T-helper 2 cell treated with Interferon-gamma antibody and Interleukin-4, amounts not matched to agents 5 μg/mL and 100 μg/mL, for 36 hours (primary cell): ENCODE data around the gene OSBPL3.

Source experiments
- DNase-seq: peaks from one replicate; pipeline ENCODE4 v3.0.0; 2021; ENCODE audit warnings: low spot score
- H3K27ac Mint-ChIP-seq: one replicate; pipeline ENCODE4 v1.8.0; 2021; ENCODE audit warnings: mild to moderate bottlenecking, mixed read lengths
- H3K27me3 Mint-ChIP-seq: one replicate; pipeline ENCODE4 v1.8.0; 2021; ENCODE audit warnings: low read depth, mixed read lengths
- H3K36me3 Mint-ChIP-seq: one replicate; pipeline ENCODE4 v1.8.0; 2021; ENCODE audit warnings: low read depth, mixed read lengths
- H3K4me1 Mint-ChIP-seq: one replicate; pipeline ENCODE4 v1.8.0; 2021; ENCODE audit warnings: low read depth, mixed read lengths
- H3K4me3 Mint-ChIP-seq: one replicate; pipeline ENCODE4 v1.8.0; 2022; ENCODE audit warnings: mild to moderate bottlenecking, moderate library complexity, mixed read lengths
- H3K9me3 Mint-ChIP-seq: one replicate; pipeline ENCODE4 v1.8.0; 2021; ENCODE audit warnings: mixed read lengths

Gene OSBPL3

DNA sequence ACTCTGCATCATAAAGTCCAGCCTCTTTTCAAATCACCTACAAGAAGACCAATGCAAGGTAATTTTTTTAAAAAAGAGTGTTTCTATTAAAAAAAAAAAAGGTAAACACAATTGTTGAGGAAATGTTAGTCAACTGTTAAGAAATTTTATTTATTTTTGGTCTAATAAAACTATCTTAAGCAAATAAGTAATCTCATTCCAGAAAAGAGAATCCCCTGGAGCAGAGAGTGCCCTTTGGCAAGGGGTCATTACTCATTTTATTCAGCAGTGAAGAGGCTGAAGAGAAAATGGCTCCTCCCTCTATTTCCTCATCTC is 159.3 kb downstream of the OSBPL3 start:
- DNase-seq, result no peak

GRCh38 chr7:24819916-24820689 is 159.9 kb downstream of the OSBPL3 start:
- H3K27ac Mint-ChIP-seq, result peak overlapping the region; percentile 98
- H3K4me1 Mint-ChIP-seq, result peaks cover 39% of the 10 kb centered on the region
- no peaks in the 10 kb centered on the region for H3K9me3 Mint-ChIP-seq
- peaks cover 59% of the 10 kb centered on the region for H3K36me3 Mint-ChIP-seq
- DNase-seq, result peak; percentile 76
- peak overlapping the region; percentile 70 for H3K4me3 Mint-ChIP-seq
- H3K27me3 Mint-ChIP-seq, result no peaks in the 10 kb centered on the region

More for the DNA sequence above, 159.3 kb downstream of the OSBPL3 start:
- Mint-ChIP-seq H3K27ac (peak overlapping the region; percentile 98), H3K4me3 (peak overlapping the region; percentile 70), H3K36me3 (peaks cover 62% of the 10 kb centered on the region), H3K27me3 (no peaks in the 10 kb centered on the region), H3K9me3 (no peaks in the 10 kb centered on the region), H3K4me1 (peaks cover 44% of the 10 kb centered on the region)

- Mint-ChIP-seq H3K4me3 (no peak overlapping the region), H3K27me3 (no peaks in the 10 kb centered on the region), H3K4me1 (peaks cover 24% of the 10 kb centered on the region), H3K9me3 (no peaks in the 10 kb centered on the region), H3K27ac (no peak overlapping the region), H3K36me3 (peaks cover 54% of the 10 kb centered on the region)
- no peak for DNase-seq
Measured at GRCh38 chr7:24817339-24817738, 162.6 kb downstream of the OSBPL3 start.

GRCh38 chr7:24816868-24817267 is 163.1 kb downstream of the OSBPL3 start:
- Mint-ChIP-seq H3K36me3 (peaks cover 55% of the 10 kb centered on the region), H3K4me3 (no peak overlapping the region), H3K9me3 (no peaks in the 10 kb centered on the region), H3K27me3 (no peaks in the 10 kb centered on the region), H3K4me1 (peaks cover 21% of the 10 kb centered on the region), H3K27ac (no peak overlapping the region)
- no peak for DNase-seq

- Mint-ChIP-seq H3K27me3 (no peaks in the 10 kb centered on the region), H3K4me3 (no peak overlapping the region), H3K4me1 (peaks cover 2% of the 10 kb centered on the region), H3K27ac (no peak overlapping the region), H3K9me3 (no peaks in the 10 kb centered on the region), H3K36me3 (peaks cover 68% of the 10 kb centered on the region)
- DNase-seq, result no peak
Measured at GRCh38 chr7:24812305-24812945, 167.6 kb downstream of the OSBPL3 start.

- peaks cover 2% of the 10 kb centered on the region for H3K4me1 Mint-ChIP-seq
- H3K36me3 Mint-ChIP-seq, result peaks cover 62% of the 10 kb centered on the region
- no peak overlapping the region for H3K27ac Mint-ChIP-seq
- no peaks in the 10 kb centered on the region for H3K27me3 Mint-ChIP-seq
- DNase-seq, result no peak
- H3K9me3 Mint-ChIP-seq, result no peaks in the 10 kb centered on the region
- no peak overlapping the region for H3K4me3 Mint-ChIP-seq
Measured at GRCh38 chr7:24808518-24808917, 171.5 kb downstream of the OSBPL3 start.

GRCh38 chr7:24802300-24802699 is 177.7 kb downstream of the OSBPL3 start:
- Mint-ChIP-seq H3K4me1 (peaks cover 9% of the 10 kb centered on the region), H3K27ac (no peak overlapping the region), H3K27me3 (no peaks in the 10 kb centered on the region), H3K36me3 (peaks cover 70% of the 10 kb centered on the region), H3K9me3 (peaks cover 5% of the 10 kb centered on the region), H3K4me3 (no peak overlapping the region)
- DNase-seq, result no peak

DNA sequence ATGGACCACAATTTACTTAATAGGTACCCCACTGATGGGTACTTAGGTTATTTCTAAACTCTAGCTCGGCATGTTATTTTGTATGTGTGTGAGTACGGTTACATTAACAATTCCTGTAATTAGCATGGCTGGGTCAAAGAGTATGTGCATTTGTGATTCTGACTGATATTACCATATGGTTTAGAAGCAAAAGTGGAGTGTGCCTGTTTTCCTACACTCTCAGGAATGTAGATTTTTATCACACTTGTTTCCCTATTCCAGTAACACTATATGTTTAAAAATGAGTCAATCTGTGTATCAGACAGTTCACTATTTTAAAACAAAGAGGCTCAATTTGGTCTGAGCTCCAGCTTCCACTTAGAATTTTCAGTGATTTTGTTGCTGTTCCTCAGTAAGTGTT is 178.1 kb downstream of the OSBPL3 start:
- DNase-seq, result no peak
- peaks cover 5% of the 10 kb centered on the region for H3K9me3 Mint-ChIP-seq
- no peak overlapping the region for H3K27ac Mint-ChIP-seq
- H3K36me3 Mint-ChIP-seq, result peaks cover 71% of the 10 kb centered on the region
- H3K27me3 Mint-ChIP-seq, result no peaks in the 10 kb centered on the region
- peaks cover 9% of the 10 kb centered on the region for H3K4me1 Mint-ChIP-seq
- no peak overlapping the region for H3K4me3 Mint-ChIP-seq

DNA sequence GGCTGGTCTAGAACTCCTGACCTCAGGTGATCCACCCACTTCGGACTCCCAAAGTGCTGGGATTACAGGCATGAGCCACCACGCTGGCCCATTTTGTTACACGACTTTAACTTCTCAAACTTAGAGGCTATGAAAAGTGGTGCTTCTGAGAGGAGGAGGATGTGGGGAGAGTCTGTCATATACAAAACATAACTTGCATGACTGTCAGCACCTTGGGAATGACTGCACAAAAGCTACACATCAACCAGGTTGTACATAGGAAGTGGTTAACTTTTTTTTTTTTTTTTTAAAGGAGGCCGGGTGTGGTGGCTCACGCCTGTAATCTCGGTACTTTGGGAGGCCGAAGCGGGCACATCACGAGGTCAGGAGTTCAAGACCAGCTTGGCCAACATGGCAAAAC is 179.3 kb downstream of the OSBPL3 start:
- peaks cover 5% of the 10 kb centered on the region for H3K9me3 Mint-ChIP-seq
- no peaks in the 10 kb centered on the region for H3K27me3 Mint-ChIP-seq
- H3K27ac Mint-ChIP-seq, result peak overlapping the region; percentile 5
- no peak for DNase-seq
- no peak overlapping the region for H3K4me3 Mint-ChIP-seq
- H3K36me3 Mint-ChIP-seq, result peaks cover 72% of the 10 kb centered on the region
- peaks cover 9% of the 10 kb centered on the region for H3K4me1 Mint-ChIP-seq

DNA sequence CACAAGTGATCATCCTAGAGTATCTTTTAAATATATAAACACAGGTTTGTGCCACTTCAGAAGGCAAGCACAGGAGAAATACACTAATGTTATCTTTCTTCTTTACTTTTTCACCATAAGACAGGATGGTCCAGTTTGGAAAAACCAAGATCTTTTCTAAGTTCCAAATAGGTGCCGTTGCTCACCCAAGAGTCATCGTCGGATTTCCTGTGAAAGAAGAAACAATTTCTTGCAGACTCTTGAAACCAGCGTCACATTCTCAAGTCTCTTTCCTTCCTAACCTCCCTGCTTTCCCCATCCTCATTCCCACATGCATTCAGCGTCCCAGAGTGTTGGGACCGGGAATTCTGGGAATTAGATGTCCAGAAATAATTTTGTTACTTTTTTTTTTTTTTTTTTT is 179.9 kb downstream of the OSBPL3 start:
- peaks cover 9% of the 10 kb centered on the region for H3K4me1 Mint-ChIP-seq
- peaks cover 5% of the 10 kb centered on the region for H3K9me3 Mint-ChIP-seq
- DNase-seq, result no peak
- H3K27ac Mint-ChIP-seq, result no peak overlapping the region
- no peak overlapping the region for H3K4me3 Mint-ChIP-seq
- no peaks in the 10 kb centered on the region for H3K27me3 Mint-ChIP-seq
- H3K36me3 Mint-ChIP-seq, result peaks cover 73% of the 10 kb centered on the region

- DNase-seq, result no peak
- Mint-ChIP-seq H3K27me3 (no peaks in the 10 kb centered on the region), H3K4me1 (peaks cover 12% of the 10 kb centered on the region), H3K4me3 (no peak overlapping the region), H3K9me3 (peaks cover 5% of the 10 kb centered on the region), H3K27ac (no peak overlapping the region), H3K36me3 (peaks cover 72% of the 10 kb centered on the region)
Measured at GRCh38 chr7:24799506-24799905, 180.5 kb downstream of the OSBPL3 start.

- no peak for DNase-seq
- Mint-ChIP-seq H3K27ac (no peak overlapping the region), H3K9me3 (peaks cover 5% of the 10 kb centered on the region), H3K36me3 (peaks cover 68% of the 10 kb centered on the region), H3K4me3 (no peak overlapping the region), H3K4me1 (peaks cover 21% of the 10 kb centered on the region), H3K27me3 (no peaks in the 10 kb centered on the region)
Measured at GRCh38 chr7:24798261-24798660, 181.7 kb downstream of the OSBPL3 start.

DNA sequence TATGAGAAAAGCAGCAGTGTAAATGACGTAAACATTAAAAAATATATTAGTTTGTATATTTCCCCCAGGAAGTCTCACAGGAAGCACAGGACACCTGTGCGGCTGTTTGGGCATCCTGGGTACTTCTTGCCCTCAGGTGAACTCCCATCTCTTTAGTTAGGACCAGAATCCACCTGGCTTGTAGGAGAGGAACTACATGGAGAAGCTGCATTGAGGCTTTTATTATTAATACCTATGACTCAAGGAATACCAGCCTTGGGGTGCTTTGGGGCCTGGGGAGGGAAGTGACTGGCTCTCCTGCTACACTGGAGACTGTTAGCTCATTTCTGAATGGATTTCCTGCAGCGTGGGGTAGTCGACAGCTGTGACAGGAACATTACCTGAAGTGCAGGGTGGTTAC is 182.7 kb downstream of the OSBPL3 start:
- H3K4me3 Mint-ChIP-seq, result no peak overlapping the region
- no peak for DNase-seq
- H3K27ac Mint-ChIP-seq, result no peak overlapping the region
- peaks cover 21% of the 10 kb centered on the region for H3K4me1 Mint-ChIP-seq
- peaks cover 64% of the 10 kb centered on the region for H3K36me3 Mint-ChIP-seq
- H3K27me3 Mint-ChIP-seq, result no peaks in the 10 kb centered on the region
- H3K9me3 Mint-ChIP-seq, result peaks cover 5% of the 10 kb centered on the region

DNA sequence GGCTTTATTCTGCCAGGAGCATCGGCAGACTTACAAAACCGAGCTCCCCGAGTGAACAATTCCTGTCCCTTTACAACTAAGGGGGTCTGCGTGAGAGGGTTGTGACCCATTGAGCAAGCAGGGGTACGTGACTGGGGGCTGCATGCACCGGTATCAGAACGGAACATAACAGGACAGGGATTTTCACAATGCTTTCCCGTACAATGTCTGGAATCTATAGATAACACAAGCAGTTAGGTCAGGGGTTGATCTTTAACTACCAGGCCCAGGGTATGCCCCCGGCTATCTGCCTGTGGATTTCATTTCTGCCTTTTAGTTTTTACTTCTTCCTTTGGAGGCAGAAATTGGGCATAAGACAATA is 184.6 kb downstream of the OSBPL3 start:
- Mint-ChIP-seq H3K4me1 (peaks cover 12% of the 10 kb centered on the region), H3K36me3 (peaks cover 45% of the 10 kb centered on the region), H3K27me3 (no peaks in the 10 kb centered on the region), H3K9me3 (no peaks in the 10 kb centered on the region), H3K27ac (no peak overlapping the region), H3K4me3 (no peak overlapping the region)
- no peak for DNase-seq
